H9 (cell line): ENCODE data around the gene MNX1. TPM values are rescaled to one million over a fixed set of nuclear protein-coding genes. Genes with fewer than 3 reads are reported as not detected.

Experiments
- DNase-seq: peaks from one replicate; pipeline ENCODE4 v3.0.0-alpha.2; 2017
- H2AFZ ChIP-seq: one replicate; pipeline ENCODE4 v1.6.1; 2013; ENCODE audit warnings: mild to moderate bottlenecking, low read length, control low read depth, moderate library complexity
- H2AK5ac ChIP-seq: 2 replicates; pipeline ENCODE4 v1.6.1; 2013; ENCODE audit warnings: low read length, control low read depth, mixed read lengths; ENCODE audit not compliant: insufficient read length
- H2BK120ac ChIP-seq: one replicate; pipeline ENCODE4 v1.6.1; 2013; ENCODE audit warnings: low read depth, mild to moderate bottlenecking, low read length, control low read depth, inconsistent platforms; ENCODE audit not compliant: poor library complexity, severe bottlenecking
- H2BK12ac ChIP-seq: 2 replicates; pipeline ENCODE4 v1.6.1; 2013; ENCODE audit warnings: low read length, control low read depth, mixed read lengths, low read depth; ENCODE audit not compliant: insufficient read length
- H2BK15ac ChIP-seq: 2 replicates; pipeline ENCODE4 v1.6.1; 2013; ENCODE audit warnings: low read depth, low read length, control low read depth
- H2BK20ac ChIP-seq: one replicate; pipeline ENCODE4 v1.6.1; 2013; ENCODE audit warnings: low read depth, mild to moderate bottlenecking, low read length, control low read depth, inconsistent platforms; ENCODE audit not compliant: poor library complexity, severe bottlenecking
- H2BK5ac ChIP-seq: 2 replicates; pipeline ENCODE4 v1.6.1; 2013; ENCODE audit warnings: low read length, control low read depth, mixed read lengths; ENCODE audit not compliant: insufficient read length
- H3K14ac ChIP-seq: 2 replicates; pipeline ENCODE4 v1.6.1; 2013; ENCODE audit warnings: low read length, control low read depth; ENCODE audit not compliant: insufficient read depth
- H3K18ac ChIP-seq: 2 replicates; pipeline ENCODE4 v1.6.1; 2013; ENCODE audit warnings: low read depth, mild to moderate bottlenecking, mixed read lengths, low read length, control low read depth; ENCODE audit not compliant: insufficient read length
- H3K23ac ChIP-seq: 2 replicates; pipeline ENCODE4 v1.6.1; 2013; ENCODE audit warnings: low read length, control low read depth, mixed read lengths, low read depth; ENCODE audit not compliant: insufficient read length
- H3K23me2 ChIP-seq: 2 replicates; pipeline ENCODE4 v1.6.1; 2013; ENCODE audit warnings: low read depth, mild to moderate bottlenecking, mixed read lengths, low read length, control low read depth; ENCODE audit not compliant: insufficient read length, poor library complexity, severe bottlenecking
- H3K27ac ChIP-seq: 2 replicates; pipeline ENCODE4 v1.5.1; 2013; ENCODE audit warnings: low read length, control low read depth, mixed read lengths, low read depth; ENCODE audit not compliant: insufficient read length
- H3K27me3 ChIP-seq: 2 replicates; pipeline ENCODE4 v1.6.1; 2013; ENCODE audit warnings: low read length, control low read depth, inconsistent platforms; ENCODE audit not compliant: insufficient read depth
- H3K4ac ChIP-seq: 2 replicates; pipeline ENCODE4 v1.6.1; 2013; ENCODE audit warnings: low read depth, mild to moderate bottlenecking, control low read depth, inconsistent platforms, low read length, moderate library complexity
- H3K4me1 ChIP-seq: 2 replicates; pipeline ENCODE4 v1.6.1; 2013; ENCODE audit warnings: low read length, control low read depth, inconsistent platforms; ENCODE audit not compliant: insufficient read depth
- H3K4me2 ChIP-seq: 2 replicates; pipeline ENCODE4 v1.6.1; 2013; ENCODE audit warnings: low read length, control low read depth, mixed read lengths; ENCODE audit not compliant: insufficient read length, insufficient read depth
- H3K56ac ChIP-seq: 2 replicates; pipeline ENCODE4 v1.6.1; 2013; ENCODE audit warnings: low read depth, mild to moderate bottlenecking, mixed read lengths, low read length, control low read depth; ENCODE audit not compliant: insufficient read length
- H3K79me1 ChIP-seq: 2 replicates; pipeline ENCODE4 v1.6.1; 2013; ENCODE audit warnings: low read depth, mild to moderate bottlenecking, moderate library complexity, low read length, control low read depth, inconsistent platforms; ENCODE audit not compliant: insufficient read depth, poor library complexity, severe bottlenecking
- H3K79me2 ChIP-seq: 2 replicates; pipeline ENCODE4 v1.6.1; 2013; ENCODE audit warnings: low read length, control low read depth, inconsistent platforms; ENCODE audit not compliant: insufficient read depth
- H3K9ac ChIP-seq: 2 replicates; pipeline ENCODE4 v1.6.1; 2013; ENCODE audit warnings: low read length, control low read depth, mixed read lengths; ENCODE audit not compliant: insufficient read length; ENCODE audit errors: extremely low read depth
- H3K9me3 ChIP-seq: one replicate; pipeline ENCODE4 v1.6.1; 2013; ENCODE audit warnings: low read depth, low read length, inconsistent platforms; ENCODE audit not compliant: control insufficient read depth
- H3T11ph ChIP-seq: one replicate; pipeline ENCODE4 v1.6.1; 2013; ENCODE audit warnings: mild to moderate bottlenecking, low read length, control low read depth, inconsistent platforms
- H4K20me1 ChIP-seq: one replicate; pipeline ENCODE4 v1.6.1; 2013; ENCODE audit not compliant: control insufficient read depth, insufficient read length, insufficient read depth
- H4K5ac ChIP-seq: 2 replicates; pipeline ENCODE4 v1.6.1; 2013; ENCODE audit warnings: low read depth, mild to moderate bottlenecking, mixed read lengths, low read length, control low read depth; ENCODE audit not compliant: insufficient read length
- H4K8ac ChIP-seq: replicated peaks from 2 replicates; pipeline ENCODE4 v1.6.1; 2013; ENCODE audit warnings: low read length, control low read depth, mixed read lengths, low read depth; ENCODE audit not compliant: insufficient read length
- H4K91ac ChIP-seq: 2 replicates; pipeline ENCODE4 v1.6.1; 2013; ENCODE audit warnings: low read depth, mild to moderate bottlenecking, moderate library complexity, mixed read lengths, low read length, control low read depth; ENCODE audit not compliant: insufficient read length
- H3K27ac Mint-ChIP-seq, 3 experiments: 2 replicates in 2 of 3; 3 replicates in 1 of 3; pipeline ENCODE4 v1.8.0; 2020 to 2021; ENCODE audit warnings: mixed read lengths in 3 of 3, mild to moderate bottlenecking in 1 of 3, moderate library complexity in 1 of 3
- H3K27me3 Mint-ChIP-seq: 2 replicates; pipeline ENCODE4 v1.8.0; 2021; ENCODE audit warnings: low read depth, mild to moderate bottlenecking, moderate library complexity, mixed read lengths
- H3K36me3 Mint-ChIP-seq, 3 experiments: 2 replicates in 2 of 3; 3 replicates in 1 of 3; pipeline ENCODE4 v1.8.0; 2020 to 2021; ENCODE audit warnings: low read depth in 3 of 3, mixed read lengths in 3 of 3; ENCODE audit not compliant: insufficient read depth in 1 of 3
- H3K4me1 Mint-ChIP-seq, 2 experiments: 2 replicates each; pipeline ENCODE4 v1.8.0; 2020; ENCODE audit warnings: mixed read lengths in 2 of 2
- H3K4me3 Mint-ChIP-seq, 2 experiments: 2 replicates in 1 of 2; 3 replicates in 1 of 2; pipeline ENCODE4 v1.8.0; 2020 to 2021; ENCODE audit warnings: mild to moderate bottlenecking in 2 of 2, mixed read lengths in 2 of 2, moderate library complexity in 1 of 2
- H3K9me3 Mint-ChIP-seq, 2 experiments: 2 replicates in 1 of 2; 3 replicates in 1 of 2; pipeline ENCODE4 v1.8.0; 2020; ENCODE audit warnings: mild to moderate bottlenecking in 2 of 2, mixed read lengths in 2 of 2, moderate library complexity in 1 of 2
- WGBS: extraction: QIAGEN DNeasy Blood & Tissue Kit; methylation state at CpG from one replicate; pipeline ENCODE4 v1.1.7; 2013; ENCODE audit warnings: missing lambda C conversion rate, low lambda C conversion rate, mixed read lengths; ENCODE audit not compliant: insufficient read length; ENCODE audit errors: extremely low coverage; 5-methylcytosine and 5-hydroxymethylcytosine counted together
- total RNA-seq: library from RNA; stranded (reverse); gene quantifications from 2 replicates; pipeline ENCODE4 v1.2.1, GENCODE V29; 2021
- TF ChIP-seq, protein P1 (sequence below): fragments of 200-600 bp; sonication (generic); conservative IDR thresholded peaks from 3 replicates; pipeline ENCODE4 v1.8.0; 2021; ENCODE audit warnings: antibody characterized with exemption, mild to moderate bottlenecking

The MNX1 gene
- total RNA-seq, 1 experiment from 2014 or later: not detected

DNA sequence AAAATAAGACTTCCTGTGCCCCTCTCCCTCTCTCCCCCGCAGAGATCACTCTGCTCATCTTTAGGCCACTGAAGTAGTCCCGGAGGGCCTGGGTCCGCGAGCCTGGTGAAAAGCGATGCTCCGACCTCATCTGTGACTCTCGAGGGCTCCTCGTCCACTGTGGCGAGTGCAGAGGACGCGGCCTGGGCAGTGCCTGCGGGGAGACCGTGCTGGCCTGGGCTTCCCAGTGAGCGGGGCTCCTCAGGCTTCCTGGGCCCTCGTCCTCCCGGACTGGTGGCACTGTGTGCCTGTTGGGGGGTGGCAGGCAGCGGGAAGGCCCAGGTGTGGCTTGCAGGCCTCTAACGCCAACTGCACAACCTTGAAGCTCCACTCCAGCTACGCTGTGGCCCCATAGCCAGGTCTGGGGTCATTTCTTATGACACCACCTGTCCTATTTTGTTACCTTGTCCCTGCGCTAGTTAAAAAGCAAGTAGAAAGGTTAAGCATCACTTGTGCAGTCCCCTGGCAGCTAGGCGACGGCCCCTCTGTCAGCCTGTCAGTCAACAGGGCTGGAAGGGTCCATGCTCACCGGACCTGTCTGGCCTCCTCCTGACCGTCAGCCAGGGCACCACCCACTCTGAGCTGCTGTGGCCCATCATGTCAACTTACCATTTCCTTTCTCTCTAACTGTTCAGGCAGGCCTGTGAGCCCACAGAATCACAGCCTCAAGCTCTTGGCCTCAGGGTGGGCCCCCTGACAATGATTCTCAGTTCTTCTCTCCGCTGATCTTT lies 20.5 kb downstream of the MNX1 start:
- no peak overlapping the region for H3K27ac ChIP-seq
- no peak overlapping the region; the same call in 1 of the 2 replicates for H3K14ac ChIP-seq
- no peak overlapping the region for H2AK5ac ChIP-seq
- H3K9ac ChIP-seq: no peak overlapping the region
- peaks cover 2% of the 10 kb centered on the region for H3K23me2 ChIP-seq
- H4K91ac ChIP-seq: no peak overlapping the region
- H2BK15ac ChIP-seq: no peak overlapping the region
- H3K9me3 ChIP-seq: no peaks in the 10 kb centered on the region
- TF ChIP-seq, protein P1, sequence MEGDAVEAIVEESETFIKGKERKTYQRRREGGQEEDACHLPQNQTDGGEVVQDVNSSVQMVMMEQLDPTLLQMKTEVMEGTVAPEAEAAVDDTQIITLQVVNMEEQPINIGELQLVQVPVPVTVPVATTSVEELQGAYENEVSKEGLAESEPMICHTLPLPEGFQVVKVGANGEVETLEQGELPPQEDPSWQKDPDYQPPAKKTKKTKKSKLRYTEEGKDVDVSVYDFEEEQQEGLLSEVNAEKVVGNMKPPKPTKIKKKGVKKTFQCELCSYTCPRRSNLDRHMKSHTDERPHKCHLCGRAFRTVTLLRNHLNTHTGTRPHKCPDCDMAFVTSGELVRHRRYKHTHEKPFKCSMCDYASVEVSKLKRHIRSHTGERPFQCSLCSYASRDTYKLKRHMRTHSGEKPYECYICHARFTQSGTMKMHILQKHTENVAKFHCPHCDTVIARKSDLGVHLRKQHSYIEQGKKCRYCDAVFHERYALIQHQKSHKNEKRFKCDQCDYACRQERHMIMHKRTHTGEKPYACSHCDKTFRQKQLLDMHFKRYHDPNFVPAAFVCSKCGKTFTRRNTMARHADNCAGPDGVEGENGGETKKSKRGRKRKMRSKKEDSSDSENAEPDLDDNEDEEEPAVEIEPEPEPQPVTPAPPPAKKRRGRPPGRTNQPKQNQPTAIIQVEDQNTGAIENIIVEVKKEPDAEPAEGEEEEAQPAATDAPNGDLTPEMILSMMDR: no peak
- H4K8ac ChIP-seq: no peak overlapping the region
- Mint-ChIP-seq H3K4me1 (peaks cover 5 to 6% of the 10 kb centered on the region in 2 experiments; a peak in 3 of 4 replicates), H3K4me3 (no peak overlapping the region), H3K27me3 (peaks cover 49% of the 10 kb centered on the region), H3K36me3 (no peaks in the 10 kb centered on the region; a peak in 1 of 7 replicates), H3K27ac (no peak overlapping the region), H3K9me3 (no peaks in the 10 kb centered on the region)
- H2BK5ac ChIP-seq: no peak overlapping the region
- H3K27me3 ChIP-seq: no peaks in the 10 kb centered on the region
- no CpG with 5 or more reads among the region's 25 CpGs for WGBS
- H3K79me1 ChIP-seq: no peaks in the 10 kb centered on the region
- no peak overlapping the region for H2AFZ ChIP-seq
- no peak overlapping the region for H2BK120ac ChIP-seq
- no peak overlapping the region for H4K5ac ChIP-seq
- no peaks in the 10 kb centered on the region for H3K4me1 ChIP-seq
- H3K56ac ChIP-seq: no peak overlapping the region
- H3K18ac ChIP-seq: no peak overlapping the region
- no peak for DNase-seq
- no peak overlapping the region for H3K4ac ChIP-seq
- H3T11ph ChIP-seq: no peak overlapping the region
- no peak overlapping the region for H3K4me2 ChIP-seq
- no peak overlapping the region for H2BK20ac ChIP-seq
- no peaks in the 10 kb centered on the region for H3K79me2 ChIP-seq
- H3K23ac ChIP-seq: no peak overlapping the region
- H4K20me1 ChIP-seq: no peaks in the 10 kb centered on the region
- no peak overlapping the region for H2BK12ac ChIP-seq
